B cell (primary cell): Measurements from ENCODE around the gene TMEM120A. TPM values are rescaled to one million over a fixed set of nuclear protein-coding genes. Genes with fewer than 3 reads are reported as not detected.

Experiments used
- ATAC-seq: fragments of 200-7000 bp; cut with Tn5 transposase; one replicate; pipeline ENCODE4 v1.10.0; 2021; ENCODE audit warnings: low read depth, mild to moderate bottlenecking, moderate number of reproducible peaks, moderate library complexity
- CTCF ChIA-PET: fragments of 350-600 bp; sonication (Branson Sonifier 250); formaldehyde crosslinking; loops from one replicate; lab custom pipeline; 2021; ENCODE audit warnings: antibody characterized with exemption, inconsistent platforms; lab: Charles Lee
- POLR2A ChIA-PET: fragments of 350-600 bp; sonication (Branson Sonifier 250); formaldehyde crosslinking; loops from one replicate; lab custom pipeline; 2021; ENCODE audit warnings: antibody characterized with exemption; lab: Charles Lee
- DNase-seq: peaks from one replicate; pipeline ENCODE4 v3.0.0; 2013
- H2AFZ ChIP-seq: 2 replicates; pipeline ENCODE4 v1.6.1; 2012; ENCODE audit warnings: mild to moderate bottlenecking, low read depth, low read length; ENCODE audit not compliant: insufficient read depth, poor library complexity, severe bottlenecking
- H3K27ac ChIP-seq, 2 donors: 1 replicate in 1 of 2; 2 replicates in 1 of 2; pipeline ENCODE4 v1.5.1; 2012 to 2013; ENCODE audit warnings: low read length in 2 of 2, mild to moderate bottlenecking in 2 of 2, moderate library complexity in 1 of 2
- H3K27me3 ChIP-seq, 4 experiments: fragments of 200-600 bp in 1 of 4; sonication (generic) in 1 of 4; replicated peaks in 1 of 4; 1 replicate in 2 of 4; 2 replicates in 2 of 4; pipeline versions ENCODE4 v1.6.1 to v1.7.0; 2013 to 2016; ENCODE audit warnings: low read length in 3 of 4, mild to moderate bottlenecking in 2 of 4, mixed read lengths in 1 of 4, moderate library complexity in 1 of 4; ENCODE audit not compliant: insufficient read depth in 4 of 4, control insufficient read depth in 3 of 4; ENCODE audit errors: control extremely low read depth in 1 of 4
- H3K36me3 ChIP-seq, 2 experiments: replicated peaks in 1 of 2; 1 replicate in 1 of 2; 2 replicates in 1 of 2; pipeline versions ENCODE4 v1.6.1 to v1.7.1; 2013; ENCODE audit warnings: low read length in 1 of 2; ENCODE audit not compliant: insufficient read depth in 2 of 2, control insufficient read depth in 1 of 2; ENCODE audit errors: control extremely low read depth in 1 of 2, extremely low read depth in 1 of 2
- H3K4me1 ChIP-seq, 2 donors: fragments of 200-600 bp in 1 of 2; sonication (generic) in 1 of 2; 1 replicate in 1 of 2; 2 replicates in 1 of 2; pipeline versions ENCODE4 v1.5.1 to v1.6.1; 2013 to 2017; ENCODE audit warnings: low read length in 2 of 2; ENCODE audit not compliant: control insufficient read depth in 2 of 2, insufficient read depth in 2 of 2
- H3K4me2 ChIP-seq: replicated peaks from 2 replicates; pipeline ENCODE3; 2012; ENCODE audit warnings: mild to moderate bottlenecking, low read depth, low read length; ENCODE audit not compliant: poor library complexity, severe bottlenecking
- H3K4me3 ChIP-seq, 5 experiments: fragments of 200-600 bp in 1 of 5; sonication (generic) in 1 of 5; 1 replicate in 3 of 5; 2 replicates in 2 of 5; pipeline versions ENCODE4 v1.5.1 to v1.7.0; 2011 to 2016; ENCODE audit warnings: low read length in 4 of 5, mild to moderate bottlenecking in 4 of 5, low read depth in 2 of 5, control low read depth in 1 of 5, moderate library complexity in 1 of 5; ENCODE audit not compliant: insufficient read depth in 1 of 5; ENCODE audit errors: control extremely low read depth in 1 of 5, extremely low read depth in 1 of 5
- H3K79me2 ChIP-seq: fragments of 200-600 bp; sonication (generic); one replicate; pipeline ENCODE4 v1.6.0; 2016; ENCODE audit warnings: low read length; ENCODE audit not compliant: control insufficient read depth, insufficient read depth
- H3K9ac ChIP-seq: fragments of 200-600 bp; sonication (generic); 2 replicates; pipeline ENCODE4 v1.6.1; 2017; ENCODE audit warnings: mild to moderate bottlenecking, low read length, moderate library complexity
- H3K9me3 ChIP-seq, 3 donors: one replicate each; pipeline versions ENCODE4 v1.6.1 to v1.7.1; 2013; ENCODE audit warnings: low read length in 2 of 3; ENCODE audit not compliant: control insufficient read depth in 2 of 3, insufficient read depth in 1 of 3; ENCODE audit errors: control extremely low read depth in 1 of 3
- H4K20me1 ChIP-seq: 2 replicates; pipeline ENCODE4 v1.6.0; 2012; ENCODE audit warnings: mild to moderate bottlenecking, low read length; ENCODE audit not compliant: insufficient read depth, control insufficient read depth, poor library complexity, severe bottlenecking
- H3K27ac Mint-ChIP-seq: one replicate; pipeline ENCODE4 v1.8.0; 2021; ENCODE audit warnings: mixed read lengths
- H3K27me3 Mint-ChIP-seq: one replicate; pipeline ENCODE4 v1.8.0; 2021; ENCODE audit warnings: mixed read lengths
- H3K4me1 Mint-ChIP-seq: one replicate; pipeline ENCODE4 v1.8.0; 2021; ENCODE audit warnings: mixed read lengths
- H3K4me3 Mint-ChIP-seq: one replicate; pipeline ENCODE4 v1.8.0; 2021; ENCODE audit warnings: mixed read lengths
- H3K9me3 Mint-ChIP-seq: one replicate; pipeline ENCODE4 v1.8.0; 2022; ENCODE audit warnings: mixed read lengths; ENCODE audit not compliant: insufficient read depth
- EZH2 ChIP-seq: IDR thresholded peaks from 2 replicates; pipeline ENCODE4 v1.6.1; 2012; ENCODE audit warnings: borderline replicate concordance, low read depth, mild to moderate bottlenecking, moderate library complexity, low read length; ENCODE audit not compliant: insufficient read depth, poor library complexity, severe bottlenecking
- WGBS: methylation state at CpG from one replicate; pipeline ENCODE4 v1.1.5; 2013; ENCODE audit warnings: missing lambda C conversion rate; ENCODE audit not compliant: insufficient coverage; 5-methylcytosine and 5-hydroxymethylcytosine counted together
- intact Hi-C: fragments of 100-400 bp; cut with micrococcal nuclease; formaldehyde crosslinking; loops from one replicate; pipeline ENCODE4 v1.10.0; 2022
- polyA plus RNA-seq: library from polyadenylated mRNA; depleted of rRNA; stranded (reverse); fragments of >200 nt; gene quantifications from 2 replicates; pipeline ENCODE4 v1.2.3, GENCODE V29; 2012
- total RNA-seq, 2 donors: library from RNA; stranded (reverse); fragments of 120-200 nt in 1 of 2; gene quantifications; 1 replicate in 1 of 2; 2 replicates in 1 of 2; pipeline versions ENCODE4 v1.2.3 to v1.2.4, GENCODE V29; 2013 to 2022
- TF ChIP-seq, protein P1 (sequence below): fragments of 200-600 bp; IDR thresholded peaks from one replicate; pipeline ENCODE4 v1.8.0; 2022; ENCODE audit warnings: antibody characterized with exemption, mild to moderate bottlenecking

Gene TMEM120A
- total and polyA plus RNA-seq, 2 donors (not counting 1 experiment from before 2014, with no cell fraction given): 39.0 to 49.3 TPM

- TF ChIP-seq, protein P1, sequence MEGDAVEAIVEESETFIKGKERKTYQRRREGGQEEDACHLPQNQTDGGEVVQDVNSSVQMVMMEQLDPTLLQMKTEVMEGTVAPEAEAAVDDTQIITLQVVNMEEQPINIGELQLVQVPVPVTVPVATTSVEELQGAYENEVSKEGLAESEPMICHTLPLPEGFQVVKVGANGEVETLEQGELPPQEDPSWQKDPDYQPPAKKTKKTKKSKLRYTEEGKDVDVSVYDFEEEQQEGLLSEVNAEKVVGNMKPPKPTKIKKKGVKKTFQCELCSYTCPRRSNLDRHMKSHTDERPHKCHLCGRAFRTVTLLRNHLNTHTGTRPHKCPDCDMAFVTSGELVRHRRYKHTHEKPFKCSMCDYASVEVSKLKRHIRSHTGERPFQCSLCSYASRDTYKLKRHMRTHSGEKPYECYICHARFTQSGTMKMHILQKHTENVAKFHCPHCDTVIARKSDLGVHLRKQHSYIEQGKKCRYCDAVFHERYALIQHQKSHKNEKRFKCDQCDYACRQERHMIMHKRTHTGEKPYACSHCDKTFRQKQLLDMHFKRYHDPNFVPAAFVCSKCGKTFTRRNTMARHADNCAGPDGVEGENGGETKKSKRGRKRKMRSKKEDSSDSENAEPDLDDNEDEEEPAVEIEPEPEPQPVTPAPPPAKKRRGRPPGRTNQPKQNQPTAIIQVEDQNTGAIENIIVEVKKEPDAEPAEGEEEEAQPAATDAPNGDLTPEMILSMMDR: no peak
- no peak for TF ChIP-seq EZH2
- H4K20me1 ChIP-seq: no peaks in the 10 kb centered on the region
- H3K9me3 Mint-ChIP-seq: no peaks in the 10 kb centered on the region
- CTCF ChIA-PET: interaction anchor here (0.7 kb wide), 1 partner anchor 34 kb away, joined by 3 read pairs; no protein-coding TSS in a partner anchor
- H3K27ac ChIP-seq: no peak overlapping the region
- peaks cover 14% of the 10 kb centered on the region for H3K4me1 Mint-ChIP-seq
- H3K4me3 ChIP-seq: no peak overlapping the region
- H3K4me2 ChIP-seq: no peak overlapping the region
- peaks cover 0 to 38% of the 10 kb centered on the region in 2 experiments for H3K36me3 ChIP-seq
- H3K79me2 ChIP-seq: no peaks in the 10 kb centered on the region
- peaks cover 0 to 11% of the 10 kb centered on the region in 2 donors for H3K4me1 ChIP-seq
- 96% methylated on average over 20 of the region's 20 CpGs for WGBS
- POLR2A ChIA-PET: no interaction called here
- ATAC-seq: no peak
- no peaks in the 10 kb centered on the region for H3K27me3 ChIP-seq
- no peak overlapping the region for H2AFZ ChIP-seq
- no peak for DNase-seq
- intact Hi-C loops: no loop called here
- H3K4me3 Mint-ChIP-seq: no peak overlapping the region
- no peaks in the 10 kb centered on the region for H3K27me3 Mint-ChIP-seq
- H3K27ac Mint-ChIP-seq: no peak overlapping the region
- no peaks in the 10 kb centered on the region for H3K9me3 ChIP-seq
- H3K9ac ChIP-seq: no peak overlapping the region
Observed at GRCh38 chr7:75986147-75986781, 8.1 kb downstream of the TMEM120A start.

DNA sequence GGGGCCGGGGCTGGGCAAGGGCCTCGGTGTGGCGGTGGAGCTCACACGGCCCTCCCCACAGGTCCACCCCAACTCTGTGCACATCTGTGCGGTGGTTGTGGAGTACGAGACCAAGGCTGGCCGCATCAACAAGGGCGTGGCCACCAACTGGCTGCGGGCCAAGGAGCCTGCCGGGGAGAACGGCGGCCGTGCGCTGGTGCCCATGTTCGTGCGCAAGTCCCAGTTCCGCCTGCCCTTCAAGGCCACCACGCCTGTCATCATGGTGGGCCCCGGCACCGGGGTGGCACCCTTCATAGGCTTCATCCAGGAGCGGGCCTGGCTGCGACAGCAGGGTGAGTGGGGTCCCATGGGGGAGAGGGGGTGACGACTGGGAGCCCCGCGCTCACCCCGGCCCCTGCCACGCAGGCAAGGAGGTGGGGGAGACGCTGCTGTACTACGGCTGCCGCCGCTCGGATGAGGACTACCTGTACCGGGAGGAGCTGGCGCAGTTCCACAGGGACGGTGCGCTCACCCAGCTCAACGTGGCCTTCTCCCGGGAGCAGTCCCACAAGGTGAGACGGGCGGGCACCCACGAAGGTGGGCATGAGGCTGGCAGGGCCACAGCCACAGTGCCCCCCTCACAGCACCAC, 8.8 kb downstream of the TMEM120A start:
- no peak for DNase-seq
- Mint-ChIP-seq H3K4me1 (peaks cover 14% of the 10 kb centered on the region), H3K9me3 (no peaks in the 10 kb centered on the region), H3K27me3 (no peaks in the 10 kb centered on the region), H3K4me3 (no peak overlapping the region), H3K27ac (no peak overlapping the region)
- CTCF ChIA-PET: no interaction called here
- POLR2A ChIA-PET: interaction anchor here (0.5 kb wide), 1 partner anchor 29 kb away, joined by 3 read pairs; no protein-coding TSS in a partner anchor
- Histone ChIP-seq H3K9ac (no peak overlapping the region), H3K4me1 (peaks cover 0 to 11% of the 10 kb centered on the region in 2 donors), H2AFZ (no peak overlapping the region), H3K79me2 (no peaks in the 10 kb centered on the region), H3K4me2 (no peak overlapping the region), H3K36me3 (peaks cover 0 to 44% of the 10 kb centered on the region in 2 experiments), H4K20me1 (no peaks in the 10 kb centered on the region), H3K4me3 (no peak overlapping the region), H3K27ac (no peak overlapping the region), H3K9me3 (no peaks in the 10 kb centered on the region), H3K27me3 (no peaks in the 10 kb centered on the region)
- TF ChIP-seq EZH2: no peak
- intact Hi-C loops: no loop called here
- no peak for ATAC-seq
- 98% methylated on average over 40 of the region's 41 CpGs for WGBS
